ENCODE results near the gene TMEM178B.
"Not testable (repeated sequence)": the region's sequence is repeated elsewhere in the genome, so short reads cannot be mapped to it uniquely, and the experiment has no call there.

Gene TMEM178B

GRCh38 chr7:141374425-141374824 is 300.6 kb downstream of the TMEM178B start:
- no peak overlapping the region for H3K4me3 ChIP-seq (ENCODE audit: low read length)
- TF ChIP-seq CTCF (conservative IDR thresholded peaks at IDR 0.05; ENCODE audit: low read depth, low read length), result no peak
- DNase-seq (ENCODE audit: low read depth), result no peak

- TF ChIP-seq CTCF (conservative IDR thresholded peaks at IDR 0.05; ENCODE audit: low read depth, low read length), result no peak
- no peak overlapping the region for H3K4me3 ChIP-seq (ENCODE audit: low read length)
- no peak for DNase-seq (ENCODE audit: low read depth)
Measured at GRCh38 chr7:141375442-141375841, 301.6 kb downstream of the TMEM178B start.

- H3K4me3 ChIP-seq (ENCODE audit: low read length), result no peak overlapping the region
- TF ChIP-seq CTCF (conservative IDR thresholded peaks at IDR 0.05; ENCODE audit: low read depth, low read length), result no peak
- no peak for DNase-seq (ENCODE audit: low read depth)
Measured at GRCh38 chr7:141377906-141378305, 304.0 kb downstream of the TMEM178B start.

- no peak for TF ChIP-seq CTCF (conservative IDR thresholded peaks at IDR 0.05; ENCODE audit: low read depth, low read length)
- H3K4me3 ChIP-seq (ENCODE audit: low read length), result no peak overlapping the region
- no peak for DNase-seq (ENCODE audit: low read depth)
Measured at GRCh38 chr7:141378405-141378804, 304.5 kb downstream of the TMEM178B start.

GRCh38 chr7:141381794-141382427 is 308.0 kb downstream of the TMEM178B start:
- DNase-seq (ENCODE audit: low read depth), result no peak
- H3K4me3 ChIP-seq (ENCODE audit: low read length), result no peak overlapping the region
- no peak for TF ChIP-seq CTCF (conservative IDR thresholded peaks at IDR 0.05; ENCODE audit: low read depth, low read length)

- not testable (repeated sequence) for DNase-seq (ENCODE audit: low read depth); H3K4me3 ChIP-seq (ENCODE audit: low read length)
Measured at GRCh38 chr7:141383356-141383755, 309.5 kb downstream of the TMEM178B start.

GRCh38 chr7:141386881-141387280 is 313.0 kb downstream of the TMEM178B start:
- no peak overlapping the region for H3K4me3 ChIP-seq (ENCODE audit: low read length)
- TF ChIP-seq CTCF (conservative IDR thresholded peaks at IDR 0.05; ENCODE audit: low read depth, low read length), result no peak
- no peak for DNase-seq (ENCODE audit: low read depth)

Data from retinal pigment epithelial cell (primary cell).